GM18858 (cell line): ENCODE data around the gene ECT2L.

Experiments
- ATAC-seq: cut with Tn5 transposase; IDR thresholded peaks from one replicate; pipeline ENCODE4 v1.9.1; 2021; ENCODE audit not compliant: unreplicated experiment

Gene ECT2L

DNA sequence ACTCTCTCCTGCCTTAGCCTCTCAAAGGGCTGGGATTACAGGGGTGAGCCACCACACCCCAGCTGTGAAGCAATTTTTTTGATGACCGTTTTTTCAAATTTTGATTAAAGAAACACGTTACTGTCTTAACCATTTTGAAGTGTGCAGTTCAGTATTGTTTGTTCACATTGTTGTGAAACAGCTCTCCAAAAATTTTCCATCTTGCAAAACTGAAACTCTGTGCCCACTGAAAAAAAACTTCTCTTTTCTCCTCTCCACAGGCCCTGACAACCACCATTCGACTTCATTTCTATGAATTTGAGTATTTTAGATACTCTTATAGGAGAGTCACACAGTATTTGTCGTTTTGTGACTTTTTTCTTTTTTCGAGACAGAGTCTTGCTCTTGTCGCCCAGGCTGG, 53.9 kb downstream of the ECT2L start:
- no peak for ATAC-seq

DNA sequence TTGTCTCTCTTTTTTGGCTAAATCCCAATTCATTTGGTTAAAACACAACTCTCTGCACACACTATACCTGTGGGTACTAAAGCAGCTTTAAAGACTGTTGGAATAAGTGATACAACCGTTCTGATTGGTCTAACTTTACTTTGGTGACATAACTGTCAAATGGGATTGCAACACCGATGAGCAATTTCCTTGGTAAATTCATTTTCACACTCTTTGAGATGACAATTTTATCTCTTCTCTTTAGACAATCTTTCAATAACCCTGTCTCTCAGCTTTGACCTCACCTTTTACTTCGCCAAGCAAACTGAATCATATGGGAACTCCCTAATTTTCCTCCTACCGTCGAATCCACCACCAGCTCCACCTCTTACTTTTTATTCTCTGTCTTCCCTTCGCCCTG, 60.8 kb downstream of the ECT2L start:
- ATAC-seq, result no peak

DNA sequence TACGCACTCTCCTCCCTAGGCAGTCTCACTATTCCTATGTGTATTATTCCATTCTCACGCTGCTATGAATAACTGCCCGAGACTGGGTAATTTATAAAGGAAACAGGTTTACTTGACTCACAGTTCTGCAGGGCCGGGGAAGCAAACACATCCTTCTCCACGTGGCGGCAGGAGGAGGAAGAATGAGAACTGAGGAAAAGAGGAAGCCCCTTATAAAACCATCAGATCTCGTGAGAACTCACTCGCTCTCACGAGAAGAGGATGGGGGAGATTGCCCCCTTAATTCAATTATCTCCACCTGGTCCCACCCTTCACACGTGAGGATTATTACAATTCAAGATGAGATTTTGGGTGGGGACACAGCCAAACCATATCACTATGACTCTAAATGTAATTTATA, 61.9 kb downstream of the ECT2L start:
- no peak for ATAC-seq

DNA sequence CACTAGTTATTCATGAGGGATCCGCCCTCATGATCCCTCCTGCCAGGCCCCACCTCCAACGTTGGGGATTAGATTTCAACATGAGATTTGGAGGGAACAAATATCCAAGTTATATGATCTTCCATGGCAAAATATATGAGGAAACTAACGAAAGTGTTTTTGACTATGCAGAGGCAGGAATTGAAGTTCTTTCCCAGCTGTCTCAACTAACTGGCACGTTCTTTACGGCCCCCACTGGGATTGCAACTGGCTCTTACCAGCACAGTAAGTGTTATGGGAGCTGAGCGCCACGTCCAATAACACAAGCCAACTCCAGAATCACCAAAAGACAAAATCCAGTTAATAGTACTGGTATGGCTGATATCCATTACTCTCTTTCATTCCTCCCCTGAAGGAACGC, 66.6 kb downstream of the ECT2L start:
- no peak for ATAC-seq

DNA sequence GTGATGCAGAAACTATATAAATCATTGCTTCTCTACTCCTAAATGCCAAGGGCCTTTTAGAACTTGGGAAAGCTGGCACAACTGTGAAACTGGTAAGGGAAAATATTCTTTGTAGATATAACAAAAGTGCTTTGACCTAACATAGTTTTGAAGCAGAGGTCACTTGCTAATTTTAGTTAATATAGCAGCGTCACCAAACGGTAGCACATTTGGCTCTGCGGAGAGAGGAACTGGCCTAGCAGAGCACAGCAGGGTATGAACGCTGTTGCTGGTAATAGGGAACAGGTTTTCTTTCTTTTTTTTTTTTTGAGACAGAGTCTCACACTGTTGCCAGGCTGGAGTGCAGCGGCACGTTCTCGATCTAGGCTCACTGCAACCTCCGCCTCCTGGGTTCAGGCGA, 67.4 kb downstream of the ECT2L start:
- ATAC-seq, result no peak

DNA sequence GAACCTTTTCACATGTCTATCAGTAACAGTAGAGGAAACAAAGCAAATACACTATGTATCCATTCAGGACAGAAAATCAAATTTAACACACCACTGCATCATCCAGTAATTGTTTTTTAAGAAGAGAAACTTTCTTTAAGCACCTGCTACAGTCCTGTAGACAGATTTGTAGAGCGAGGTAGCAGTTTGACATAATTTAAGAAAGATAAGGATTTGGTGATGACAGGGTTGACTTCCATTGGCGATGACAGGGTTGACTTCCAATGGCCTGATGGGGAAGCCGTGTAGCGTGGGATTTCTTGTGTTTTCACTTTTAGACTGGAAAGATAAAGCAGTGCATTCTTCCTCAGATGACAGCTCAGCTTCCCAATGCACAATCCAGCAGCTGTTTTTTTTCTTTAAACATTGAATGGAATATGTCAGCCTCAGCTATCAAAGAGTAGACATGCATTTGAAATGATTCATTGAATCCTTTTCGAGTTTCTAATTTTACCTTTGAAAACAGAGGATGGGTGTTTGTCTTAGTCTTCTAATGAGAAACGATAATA, 68.5 kb downstream of the ECT2L start:
- ATAC-seq, result no peak

DNA sequence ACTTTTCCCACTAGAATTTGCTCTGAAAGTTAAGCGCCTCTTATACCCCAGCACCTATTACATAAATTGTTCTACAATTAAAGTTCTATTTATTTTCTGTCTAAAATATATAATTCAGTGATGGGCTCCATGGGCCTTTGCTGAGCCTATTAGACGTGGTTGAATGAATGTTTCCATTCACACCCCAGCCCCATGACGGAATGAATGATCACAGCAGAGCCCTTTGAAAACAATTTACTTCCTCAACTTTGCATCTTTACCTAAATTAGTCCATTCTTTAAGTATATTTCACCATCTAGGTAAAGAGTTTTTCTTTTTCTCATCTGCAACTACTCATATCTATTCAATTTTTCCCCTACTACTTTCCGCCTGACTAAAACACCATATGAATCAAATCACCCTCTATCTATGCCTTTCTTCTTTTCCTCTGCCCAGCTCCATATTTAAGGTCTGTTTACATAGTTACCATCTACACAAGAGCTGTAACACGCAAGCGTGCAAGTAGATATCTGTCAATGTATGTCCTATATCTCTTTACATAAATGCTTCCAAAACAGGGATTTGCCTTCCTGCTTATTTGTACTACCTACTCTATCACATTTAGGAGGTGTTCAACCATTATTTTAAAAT, 69.7 kb downstream of the ECT2L start:
- ATAC-seq, result no peak

DNA sequence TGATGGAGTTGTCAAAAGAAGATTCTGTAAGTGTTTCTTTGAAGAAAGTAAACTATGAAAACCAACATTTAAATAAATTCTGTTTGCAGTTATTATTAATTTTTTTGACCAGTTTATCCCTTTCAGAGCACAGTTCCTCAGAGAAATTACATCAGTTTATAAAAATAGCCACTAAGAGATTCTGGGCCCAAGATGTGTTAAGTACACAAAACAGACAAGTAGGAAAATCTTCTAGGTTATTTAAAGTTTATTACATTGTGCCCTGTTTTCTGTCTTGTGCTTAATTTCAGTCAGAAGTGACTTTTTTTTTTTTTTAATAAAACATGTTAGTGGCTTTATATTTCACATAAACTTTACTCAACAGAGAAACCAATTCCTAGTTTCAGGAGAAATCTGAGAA, 72.3 kb downstream of the ECT2L start:
- no peak for ATAC-seq

DNA sequence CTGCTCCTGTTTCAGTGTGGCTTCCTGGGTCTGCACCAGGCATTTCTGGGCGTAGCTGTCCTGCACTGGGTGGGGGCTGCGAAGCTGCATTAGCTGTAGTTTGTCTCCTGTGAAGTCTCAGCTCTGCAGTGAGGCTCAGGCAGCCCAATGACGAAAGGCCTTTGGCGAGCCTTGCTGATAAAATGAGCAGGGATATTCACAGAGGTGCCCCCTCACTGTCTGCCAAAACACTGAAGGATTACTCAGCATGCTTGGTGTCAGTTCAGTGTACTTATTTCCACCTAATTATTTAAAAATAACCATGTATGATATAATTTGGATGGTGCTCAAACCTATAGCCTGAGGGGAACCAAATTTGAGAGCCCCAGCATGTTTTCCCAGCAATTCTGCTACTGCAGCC, 73.5 kb downstream of the ECT2L start:
- ATAC-seq, result no peak

DNA sequence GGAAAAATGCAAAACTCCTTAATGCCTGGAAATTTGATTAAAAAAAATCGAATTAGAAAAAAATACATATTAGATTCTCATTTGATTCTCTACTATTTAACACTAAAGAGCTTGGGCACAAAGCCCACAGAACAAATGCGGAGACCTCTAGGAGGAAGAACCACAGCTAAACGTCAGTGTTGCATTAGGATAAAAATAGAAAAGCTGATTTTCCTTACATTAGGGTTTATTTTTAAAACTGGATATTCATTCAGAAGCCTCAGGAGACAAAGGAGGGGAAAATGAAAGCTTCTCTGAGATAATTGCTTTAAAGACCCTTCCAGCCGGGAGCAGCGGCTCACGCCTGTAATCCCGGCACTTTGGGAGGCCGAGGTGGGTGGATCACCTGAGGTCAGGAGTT, 77.3 kb downstream of the ECT2L start:
- ATAC-seq, result no peak

DNA sequence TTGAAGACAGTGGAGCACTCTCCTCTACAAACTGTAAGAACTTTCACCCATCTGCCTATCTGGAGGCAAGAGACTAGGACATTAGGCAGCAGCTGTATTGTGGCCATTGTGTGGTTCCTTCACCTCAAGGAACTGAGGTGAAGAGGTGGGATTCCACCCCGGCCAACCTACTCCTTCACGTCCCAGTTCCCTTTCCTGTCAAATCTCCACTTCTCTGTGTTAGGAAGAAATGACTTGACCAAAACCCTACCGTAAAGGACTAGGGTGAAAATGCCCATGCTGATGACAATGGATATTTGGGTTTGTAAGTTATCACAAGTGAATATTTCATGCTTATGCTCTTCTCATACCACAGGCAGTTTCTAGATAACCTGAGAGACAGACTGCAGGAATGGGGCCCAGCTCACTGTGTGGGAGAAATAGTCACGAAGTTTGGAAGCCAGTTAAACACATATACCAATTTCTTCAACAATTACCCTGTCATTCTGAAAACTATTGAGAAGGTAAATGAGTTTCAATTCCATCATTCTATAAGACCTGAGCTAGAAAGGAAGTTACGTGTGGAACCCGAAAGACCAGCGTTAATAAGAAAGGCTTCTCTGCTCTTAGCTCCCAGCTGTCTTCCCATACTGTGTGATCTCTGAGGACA, 86.6 kb downstream of the ECT2L start:
- ATAC-seq, result peak; percentile 66

DNA sequence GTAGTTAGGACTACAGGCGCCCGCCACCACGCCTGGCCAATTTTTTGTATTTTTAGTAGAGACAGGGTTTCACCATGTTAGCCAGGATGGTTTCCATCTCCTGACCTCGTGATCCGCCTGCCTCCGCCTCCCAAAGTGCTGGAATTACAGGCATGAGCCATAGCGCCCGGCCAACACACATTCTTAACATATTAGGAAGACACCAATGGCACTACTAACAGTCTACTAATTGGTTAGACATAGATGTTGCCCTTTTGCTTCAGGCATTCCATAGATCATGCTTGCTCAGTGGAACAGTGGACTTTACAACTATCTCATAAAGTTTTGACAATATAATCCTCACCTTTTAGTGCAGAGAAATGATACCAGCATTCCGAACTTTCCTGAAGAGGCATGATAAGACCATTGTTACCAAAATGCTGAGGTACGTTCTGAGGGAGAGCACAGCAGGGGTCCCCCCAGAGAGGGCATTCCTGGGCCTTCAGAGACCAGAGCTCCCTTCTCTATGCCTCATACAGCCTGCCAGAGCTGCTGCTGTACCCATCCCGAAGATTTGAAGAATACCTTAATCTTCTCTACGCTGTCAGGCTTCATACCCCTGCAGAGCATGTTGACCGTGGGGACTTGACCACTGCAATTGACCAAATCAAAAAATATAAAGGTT, 89.4 kb downstream of the ECT2L start:
- ATAC-seq, result no peak

DNA sequence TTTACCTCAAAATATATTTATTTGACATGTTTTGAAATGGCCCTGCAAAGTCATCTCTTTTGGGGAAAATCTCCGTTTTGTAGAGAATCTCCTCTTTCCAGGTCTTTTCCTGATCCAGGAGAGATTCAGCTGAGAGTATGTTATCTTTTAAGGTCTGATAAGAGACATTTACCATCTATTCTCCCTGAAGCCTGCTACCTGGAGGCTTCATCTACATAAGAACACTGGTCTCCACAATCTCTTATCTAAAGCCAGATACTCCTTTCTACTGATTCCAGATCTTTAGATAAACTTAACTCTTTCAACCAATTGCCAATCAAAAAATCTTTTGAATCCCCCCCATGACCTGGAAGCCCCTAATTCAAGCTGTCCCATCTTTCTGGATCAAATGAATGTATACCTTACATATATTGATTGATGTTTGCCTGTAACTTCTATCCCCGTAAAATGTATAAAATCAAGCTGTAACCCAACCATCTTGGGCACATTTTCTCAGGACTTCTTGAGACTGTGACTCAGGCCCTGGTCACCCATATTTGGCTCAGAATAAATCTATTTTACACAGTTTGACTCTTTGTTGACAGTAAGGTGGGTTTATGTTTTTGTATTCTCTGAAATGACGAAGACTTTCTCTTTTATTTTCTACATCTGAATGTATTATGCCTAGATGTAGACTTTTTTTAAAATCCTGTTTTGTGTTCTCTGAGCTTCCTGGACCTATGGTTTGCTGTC, 95.5 kb downstream of the ECT2L start:
- no peak for ATAC-seq

DNA sequence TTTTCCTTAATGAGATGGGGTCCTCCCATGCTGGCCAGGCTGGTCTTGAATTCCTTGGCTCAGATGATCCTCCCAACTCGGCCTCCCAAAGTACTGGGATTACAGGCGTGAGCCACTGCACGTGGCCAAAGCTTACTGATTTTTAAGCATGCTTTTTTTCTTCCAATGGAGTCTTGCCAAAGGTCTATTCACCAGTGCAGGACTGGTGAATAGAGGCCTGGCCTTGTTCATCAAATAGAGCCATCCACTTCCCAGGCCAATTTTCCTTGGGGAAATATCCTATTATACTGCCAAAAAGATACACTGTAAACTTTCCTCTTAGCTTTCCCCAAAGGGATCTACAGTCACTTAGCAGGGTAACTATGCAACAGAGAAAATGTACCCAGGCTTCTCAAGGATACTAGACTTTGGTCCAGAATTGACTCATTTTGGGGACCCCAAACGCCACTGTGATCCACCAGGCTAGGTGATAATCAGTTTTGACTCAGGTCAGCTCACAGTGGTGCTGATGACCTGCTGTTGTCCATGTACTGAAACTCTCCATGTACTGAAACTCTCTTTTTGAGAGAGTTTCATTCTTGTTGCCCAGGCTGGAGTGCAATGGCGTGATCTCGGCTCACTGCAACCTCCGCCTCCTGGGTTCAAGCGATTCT, 100.3 kb downstream of the ECT2L start:
- no peak for ATAC-seq

DNA sequence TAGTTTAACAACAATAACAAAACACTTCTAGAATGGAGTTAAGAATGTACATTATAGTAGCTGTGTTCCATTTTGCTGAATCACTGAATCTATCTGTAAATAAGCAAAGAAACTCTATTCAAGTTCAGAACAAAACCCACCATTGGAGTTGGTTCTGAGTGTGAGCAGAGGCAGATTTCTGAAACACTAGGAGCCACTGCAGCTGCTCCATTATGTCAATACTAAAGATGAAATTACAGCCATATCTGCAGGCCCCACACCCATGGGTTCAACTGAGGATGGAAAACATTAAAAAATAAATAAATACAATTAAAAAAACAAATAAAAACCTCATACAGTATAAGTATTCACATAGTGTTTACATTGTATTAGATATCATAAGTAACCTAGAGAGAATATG, 101.1 kb downstream of the ECT2L start:
- no peak for ATAC-seq

DNA sequence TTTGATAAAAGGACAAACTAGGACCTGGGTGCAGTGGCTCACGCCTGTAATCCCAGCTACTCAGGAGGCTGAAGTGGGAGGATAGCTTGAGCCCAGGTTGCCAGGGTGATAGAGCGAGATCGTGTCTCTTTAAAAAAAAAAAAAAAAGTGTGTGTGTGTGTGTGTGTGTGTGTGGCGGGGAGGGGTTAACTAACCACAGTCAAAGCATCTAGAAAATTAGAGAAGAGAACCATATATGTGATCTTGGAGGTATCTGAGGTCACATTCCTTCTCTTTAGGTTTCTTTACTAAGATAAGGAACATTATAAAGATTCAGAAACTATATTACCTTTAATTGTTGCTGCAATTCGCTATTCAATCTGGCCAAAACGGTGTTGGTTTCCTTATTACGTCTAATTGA, 111.3 kb downstream of the ECT2L start:
- ATAC-seq, result no peak

DNA sequence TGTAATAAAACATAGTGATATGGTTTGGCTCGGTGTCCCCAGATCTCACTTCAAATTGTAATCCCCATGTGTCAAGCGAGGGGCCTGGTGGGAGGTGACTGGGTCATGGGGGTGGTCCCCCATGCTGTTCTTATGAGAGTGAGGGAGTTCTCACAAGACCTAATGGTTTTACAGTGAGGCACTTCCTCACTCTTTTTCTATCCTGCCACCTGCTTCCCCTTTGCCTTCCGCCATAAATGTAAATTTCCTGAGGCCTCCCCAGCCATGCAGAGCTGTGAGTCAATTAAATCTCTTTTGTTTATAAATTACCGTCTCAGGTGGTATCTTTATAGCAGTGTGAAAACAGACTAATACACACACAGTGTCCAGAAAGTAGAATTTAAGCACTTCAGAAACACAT, 113.6 kb downstream of the ECT2L start:
- no peak for ATAC-seq

DNA sequence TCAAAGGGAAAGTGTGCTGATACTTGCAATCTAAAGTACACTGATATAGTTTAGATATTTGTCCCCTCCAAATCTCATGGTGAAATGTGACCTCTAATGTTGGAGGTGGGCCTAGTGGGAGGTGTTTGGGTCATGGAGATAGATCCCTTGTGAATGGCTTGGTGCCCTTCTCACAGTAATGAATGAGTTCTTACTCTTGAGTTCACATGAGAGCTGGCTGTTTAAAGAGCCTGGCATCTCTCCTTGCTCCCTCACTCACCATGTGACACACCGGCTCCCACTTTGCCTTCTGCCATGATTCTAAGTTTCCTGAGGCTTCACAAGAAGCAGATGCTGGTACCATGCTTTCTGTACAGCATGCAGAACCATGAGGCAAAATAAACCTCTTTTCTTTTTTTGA, 114.1 kb downstream of the ECT2L start:
- ATAC-seq, result no peak

DNA sequence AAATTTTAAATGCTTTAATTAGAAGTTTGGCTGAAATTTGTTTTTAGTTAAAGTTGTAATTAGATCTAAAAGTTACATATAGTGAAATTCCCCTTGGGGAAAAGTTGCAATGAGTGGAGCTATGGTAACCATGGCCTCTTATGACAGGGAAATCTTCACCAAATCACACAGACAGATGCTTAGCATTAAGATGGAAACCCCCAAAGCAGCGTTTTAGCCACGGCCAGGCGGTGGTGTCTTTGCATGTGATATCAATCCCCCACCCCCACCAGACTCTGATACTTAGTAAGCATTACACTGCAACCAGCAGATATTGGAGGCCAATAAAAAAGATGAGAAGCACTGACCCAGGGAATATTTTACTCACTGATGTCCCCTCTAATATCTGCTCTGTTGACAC, 116.4 kb downstream of the ECT2L start:
- no peak for ATAC-seq

DNA sequence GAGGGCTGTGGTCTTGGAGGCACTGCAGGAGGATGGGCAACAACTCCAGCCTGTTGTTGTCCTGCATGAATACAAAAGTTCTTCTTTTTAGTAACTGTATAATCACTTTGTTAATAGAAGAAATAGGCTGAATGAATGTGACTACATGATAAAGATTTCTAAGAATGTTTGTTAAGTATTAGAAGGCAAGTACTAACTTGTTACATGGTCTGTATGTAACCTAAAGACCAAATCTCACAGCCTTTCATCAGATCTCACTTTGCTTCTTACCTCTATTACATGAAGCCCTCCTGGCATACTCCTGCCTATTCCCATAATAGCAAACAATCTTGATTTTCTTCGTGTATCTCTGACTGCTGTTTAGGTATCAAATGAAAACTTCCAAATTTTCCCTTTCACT, 118.8 kb downstream of the ECT2L start:
- no peak for ATAC-seq

DNA sequence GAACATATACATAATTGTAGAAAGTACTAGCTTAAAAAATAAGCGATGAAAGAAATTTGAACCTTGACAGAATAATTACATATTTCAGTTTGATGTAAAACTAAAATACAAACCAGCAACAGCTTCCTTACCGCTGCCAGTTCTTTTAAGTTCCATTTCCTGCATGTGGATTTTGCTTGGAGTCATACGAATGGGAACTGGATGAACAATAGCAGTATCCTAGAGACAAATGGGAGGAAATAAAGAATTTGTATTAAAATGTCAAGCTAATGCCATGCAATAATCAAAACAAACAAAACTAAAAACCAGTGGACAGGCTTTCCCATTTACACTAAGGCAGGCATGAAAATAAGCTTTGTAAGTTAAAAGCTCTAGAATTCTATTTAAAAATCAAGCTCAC, 125.0 kb downstream of the ECT2L start:
- ATAC-seq, result no peak
